ENCODE data around the gene SPATA24.

The SPATA24 gene

GRCh38 chr5:139378101-139378825 lies 25.6 kb downstream of the SPATA24 start:
- no peak overlapping the region for H3K27ac ChIP-seq (ENCODE audit: insufficient read depth in 1 of 2, low read depth in 1 of 2, low read length in 2 of 2, poor library complexity in 1 of 2, severe bottlenecking in 2 of 2)
- H3K9me3 ChIP-seq (ENCODE audit: control extremely low read depth in 1 of 5, control insufficient read depth in 4 of 5, insufficient read depth in 2 of 5, low read depth in 1 of 5, low read length in 4 of 5) = no peaks in the 10 kb centered on the region
- H3K36me3 ChIP-seq (ENCODE audit: control insufficient read depth in 4 of 4, insufficient read depth in 4 of 4, low read length in 3 of 4) = peaks cover 0 to 25% (median 13%) of the 10 kb centered on the region in 4 experiments
- no peak for DNase-seq
- peaks cover 0 to 14% (median 14%) of the 10 kb centered on the region in 4 experiments for H3K4me1 ChIP-seq (ENCODE audit: control extremely low read depth in 1 of 4, control insufficient read depth in 4 of 4, insufficient read depth in 4 of 4, low read length in 3 of 4)
- POLR2A ChIA-PET = interaction anchor here (0.7 kb wide), 1 partner anchor 10 kb away, joined by 3 read pairs; no protein-coding TSS in a partner anchor
- CTCF ChIA-PET = interaction anchor here (0.8 to 1.8 kb wide), 5 partner anchors 10 to 36 kb away, joined by 3 to 7 read pairs (median 4); no protein-coding TSS in a partner anchor
- WGBS (ENCODE audit: insufficient coverage) = 95% methylated on average over 42 of the region's 47 CpGs
- H3K27me3 ChIP-seq (replicated peaks in 2 of 5; ENCODE audit: control insufficient read depth in 4 of 5, insufficient read depth in 5 of 5, low read length in 4 of 5) = no peaks in the 10 kb centered on the region
- H3K4me3 ChIP-seq (ENCODE audit: control insufficient read depth in 1 of 7, extremely low read depth in 1 of 7, insufficient read depth in 4 of 7, low read depth in 2 of 7, low read length in 6 of 7) = no peak overlapping the region

- ChIA-PET POLR2A (no interaction called here), CTCF (interaction anchor here (0.8 to 4.2 kb wide), 7 partner anchors 9 to 37 kb away, joined by 3 to 43 read pairs (median 4); partner anchors contain the start of gene SLC23A1)
- WGBS (ENCODE audit: insufficient coverage) = 97% methylated on average over 3 of the region's 3 CpGs
Observed at GRCh38 chr5:139377226-139377625, 26.7 kb downstream of the SPATA24 start.

GRCh38 chr5:139376364-139376763 lies 27.5 kb downstream of the SPATA24 start:
- H3K27ac ChIP-seq (ENCODE audit: insufficient read depth in 1 of 2, low read depth in 1 of 2, low read length in 2 of 2, poor library complexity in 1 of 2, severe bottlenecking in 2 of 2) = no peak overlapping the region
- peaks cover 0 to 5% (median 4%) of the 10 kb centered on the region in 4 experiments for H3K4me1 ChIP-seq (ENCODE audit: control extremely low read depth in 1 of 4, control insufficient read depth in 4 of 4, insufficient read depth in 4 of 4, low read length in 3 of 4)
- ChIA-PET CTCF (interaction anchor here (0.8 to 4.2 kb wide), 8 partner anchors 9 to 82 kb away, joined by 3 to 43 read pairs (median 3); partner anchors contain the start of genes MATR3 and SLC23A1), POLR2A (no interaction called here)
- no peak for DNase-seq
- 100% methylated on average over 6 of the region's 7 CpGs for WGBS (ENCODE audit: insufficient coverage)
- H3K27me3 ChIP-seq (replicated peaks in 2 of 5; ENCODE audit: control insufficient read depth in 4 of 5, insufficient read depth in 5 of 5, low read length in 4 of 5) = no peaks in the 10 kb centered on the region
- no peak overlapping the region for H3K4me3 ChIP-seq (ENCODE audit: control insufficient read depth in 1 of 7, extremely low read depth in 1 of 7, insufficient read depth in 4 of 7, low read depth in 2 of 7, low read length in 6 of 7)
- peaks cover 6 to 31% (median 21%) of the 10 kb centered on the region in 4 experiments for H3K36me3 ChIP-seq (ENCODE audit: control insufficient read depth in 4 of 4, insufficient read depth in 4 of 4, low read length in 3 of 4)
- no peaks in the 10 kb centered on the region for H3K9me3 ChIP-seq (ENCODE audit: control extremely low read depth in 1 of 5, control insufficient read depth in 4 of 5, insufficient read depth in 2 of 5, low read depth in 1 of 5, low read length in 4 of 5)

More at GRCh38 chr5:139377226-139377625, 26.7 kb downstream of the SPATA24 start:
- Histone ChIP-seq H3K4me1 (ENCODE audit: control extremely low read depth in 1 of 4, control insufficient read depth in 4 of 4, insufficient read depth in 4 of 4, low read length in 3 of 4) (peaks cover 0 to 6% (median 5%) of the 10 kb centered on the region in 4 experiments), H3K27me3 (replicated peaks in 2 of 5; ENCODE audit: control insufficient read depth in 4 of 5, insufficient read depth in 5 of 5, low read length in 4 of 5) (no peaks in the 10 kb centered on the region), H3K4me3 (ENCODE audit: control insufficient read depth in 1 of 7, extremely low read depth in 1 of 7, insufficient read depth in 4 of 7, low read depth in 2 of 7, low read length in 6 of 7) (no peak overlapping the region), H3K27ac (ENCODE audit: insufficient read depth in 1 of 2, low read depth in 1 of 2, low read length in 2 of 2, poor library complexity in 1 of 2, severe bottlenecking in 2 of 2) (no peak overlapping the region), H3K9me3 (ENCODE audit: control extremely low read depth in 1 of 5, control insufficient read depth in 4 of 5, insufficient read depth in 2 of 5, low read depth in 1 of 5, low read length in 4 of 5) (no peaks in the 10 kb centered on the region), H3K36me3 (ENCODE audit: control insufficient read depth in 4 of 4, insufficient read depth in 4 of 4, low read length in 3 of 4) (peaks cover 1 to 27% (median 14%) of the 10 kb centered on the region in 4 experiments)
- no peak for DNase-seq

GRCh38 chr5:139374909-139375308 lies 29.0 kb downstream of the SPATA24 start:
- Histone ChIP-seq H3K9me3 (ENCODE audit: control extremely low read depth in 1 of 5, control insufficient read depth in 4 of 5, insufficient read depth in 2 of 5, low read depth in 1 of 5, low read length in 4 of 5) (no peaks in the 10 kb centered on the region), H3K36me3 (ENCODE audit: control insufficient read depth in 4 of 4, insufficient read depth in 4 of 4, low read length in 3 of 4) (peaks cover 9 to 39% (median 27%) of the 10 kb centered on the region in 4 experiments), H3K27ac (ENCODE audit: insufficient read depth in 1 of 2, low read depth in 1 of 2, low read length in 2 of 2, poor library complexity in 1 of 2, severe bottlenecking in 2 of 2) (no peak overlapping the region), H3K27me3 (replicated peaks in 2 of 5; ENCODE audit: control insufficient read depth in 4 of 5, insufficient read depth in 5 of 5, low read length in 4 of 5) (no peaks in the 10 kb centered on the region), H3K4me3 (ENCODE audit: control insufficient read depth in 1 of 7, extremely low read depth in 1 of 7, insufficient read depth in 4 of 7, low read depth in 2 of 7, low read length in 6 of 7) (no peak overlapping the region), H3K4me1 (ENCODE audit: control extremely low read depth in 1 of 4, control insufficient read depth in 4 of 4, insufficient read depth in 4 of 4, low read length in 3 of 4) (peaks cover 0 to 7% (median 4%) of the 10 kb centered on the region in 4 experiments)
- ChIA-PET POLR2A (no interaction called here), CTCF (interaction anchor here (1.0 to 4.2 kb wide), 6 partner anchors 10 to 86 kb away, joined by 3 to 43 read pairs (median 3); partner anchors contain the start of gene SLC23A1)
- no peak for DNase-seq
- WGBS (ENCODE audit: insufficient coverage) = 100% methylated on average over 2 of the region's 2 CpGs

GRCh38 chr5:139371482-139372435 lies 32.1 kb downstream of the SPATA24 start:
- H3K27me3 ChIP-seq (replicated peaks in 2 of 5; ENCODE audit: control insufficient read depth in 4 of 5, insufficient read depth in 5 of 5, low read length in 4 of 5) = no peaks in the 10 kb centered on the region
- H3K4me3 ChIP-seq (ENCODE audit: control insufficient read depth in 1 of 7, extremely low read depth in 1 of 7, insufficient read depth in 4 of 7, low read depth in 2 of 7, low read length in 6 of 7) = no peak overlapping the region
- no peak overlapping the region for H3K27ac ChIP-seq (ENCODE audit: insufficient read depth in 1 of 2, low read depth in 1 of 2, low read length in 2 of 2, poor library complexity in 1 of 2, severe bottlenecking in 2 of 2)
- peaks cover 0 to 7% (median 0%) of the 10 kb centered on the region in 4 experiments for H3K4me1 ChIP-seq (ENCODE audit: control extremely low read depth in 1 of 4, control insufficient read depth in 4 of 4, insufficient read depth in 4 of 4, low read length in 3 of 4)
- WGBS (ENCODE audit: insufficient coverage) = 100% methylated on average over 4 of the region's 7 CpGs
- ChIA-PET POLR2A (interaction anchor here (0.6 kb wide), 1 partner anchor 11 kb away, joined by 6 read pairs; no protein-coding TSS in a partner anchor), CTCF (interaction anchor here (1.1 to 6.1 kb wide), 6 partner anchors 9 to 48 kb away, joined by 3 to 48 read pairs (median 7); partner anchors contain the start of genes PAIP2 and SPATA24)
- H3K9me3 ChIP-seq (ENCODE audit: control extremely low read depth in 1 of 5, control insufficient read depth in 4 of 5, insufficient read depth in 2 of 5, low read depth in 1 of 5, low read length in 4 of 5) = no peaks in the 10 kb centered on the region
- no peak for DNase-seq
- H3K36me3 ChIP-seq (ENCODE audit: control insufficient read depth in 4 of 4, insufficient read depth in 4 of 4, low read length in 3 of 4) = peaks cover 11 to 53% (median 40%) of the 10 kb centered on the region in 4 experiments

GRCh38 chr5:139369181-139369580 lies 34.7 kb downstream of the SPATA24 start:
- Histone ChIP-seq H3K4me3 (ENCODE audit: control insufficient read depth in 1 of 7, extremely low read depth in 1 of 7, insufficient read depth in 4 of 7, low read depth in 2 of 7, low read length in 6 of 7) (no peak overlapping the region), H3K36me3 (ENCODE audit: control insufficient read depth in 4 of 4, insufficient read depth in 4 of 4, low read length in 3 of 4) (peaks cover 22 to 69% (median 53%) of the 10 kb centered on the region in 4 experiments), H3K27ac (ENCODE audit: insufficient read depth in 1 of 2, low read depth in 1 of 2, low read length in 2 of 2, poor library complexity in 1 of 2, severe bottlenecking in 2 of 2) (no peak overlapping the region), H3K4me1 (ENCODE audit: control extremely low read depth in 1 of 4, control insufficient read depth in 4 of 4, insufficient read depth in 4 of 4, low read length in 3 of 4) (peaks cover 0 to 7% (median 0%) of the 10 kb centered on the region in 4 experiments), H3K27me3 (replicated peaks in 2 of 5; ENCODE audit: control insufficient read depth in 4 of 5, insufficient read depth in 5 of 5, low read length in 4 of 5) (no peaks in the 10 kb centered on the region), H3K9me3 (ENCODE audit: control extremely low read depth in 1 of 5, control insufficient read depth in 4 of 5, insufficient read depth in 2 of 5, low read depth in 1 of 5, low read length in 4 of 5) (no peaks in the 10 kb centered on the region)
- DNase-seq = no peak
- WGBS (ENCODE audit: insufficient coverage) = no CpG with 5 or more reads among the region's 1 CpG
- ChIA-PET POLR2A (interaction anchor here (1.5 to 2.1 kb wide), 2 partner anchors 19 to 22 kb away, joined by 4 to 5 read pairs; no protein-coding TSS in a partner anchor), CTCF (interaction anchor here (0.9 to 6.1 kb wide), 8 partner anchors 9 to 80 kb away, joined by 3 to 48 read pairs (median 4); partner anchors contain the start of gene PAIP2)

Data from common myeloid progenitor, CD34-positive (primary cell).